ENCODE data around the gene POLE2. TPM values are rescaled to one million over a fixed set of nuclear protein-coding genes. Genes with fewer than 3 reads are reported as not detected.

Gene POLE2
- total and polyA plus RNA-seq, 2 of the 13 experiments (the other 11 are each of a cell fraction or from before 2014, with no cell fraction given), result 16.6 to 37.0 TPM

DNA sequence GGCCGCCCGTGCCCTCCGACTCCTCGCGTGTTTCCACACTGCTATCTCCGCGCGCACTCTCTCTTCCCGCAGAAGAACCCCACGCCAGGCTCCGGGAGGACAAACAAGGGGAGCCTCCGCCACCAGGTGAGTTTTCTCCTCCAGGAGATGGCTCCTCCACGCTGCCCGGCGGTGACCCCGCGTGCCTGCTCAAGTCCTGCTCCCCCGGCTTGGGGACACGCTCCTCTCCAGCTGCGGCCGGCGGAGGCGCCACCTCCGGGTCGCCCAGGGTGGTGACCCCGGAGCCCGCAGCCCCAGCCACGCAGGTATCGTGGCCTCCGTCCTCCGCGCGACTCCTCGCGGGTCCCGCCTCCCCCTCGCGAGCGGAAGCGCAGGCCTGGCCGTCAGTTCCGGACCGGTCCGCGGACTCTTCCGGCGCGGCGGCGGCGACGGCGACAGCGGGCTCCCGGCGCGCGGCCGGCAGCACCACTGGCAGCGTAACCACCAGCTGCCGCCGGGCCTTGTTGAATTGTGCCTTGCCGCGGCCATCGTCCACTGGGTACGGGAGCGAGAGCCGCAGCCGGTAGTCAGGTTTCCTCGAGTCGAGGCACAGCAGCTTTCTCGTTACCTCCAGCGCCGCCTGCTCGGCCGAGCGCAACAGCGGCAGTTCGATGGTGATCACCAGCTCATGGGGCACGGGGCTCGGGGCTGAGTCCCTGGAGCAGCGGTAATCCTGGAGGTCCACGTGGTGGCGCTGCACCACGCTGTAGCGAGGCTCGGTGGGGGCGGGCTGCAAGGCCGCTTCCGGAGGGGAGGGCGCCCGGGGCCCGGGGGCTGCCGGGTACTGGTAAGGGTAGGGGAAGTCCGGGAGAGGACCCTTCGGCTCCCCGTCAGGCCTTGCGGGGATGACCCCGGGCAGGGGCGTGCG, 54.1 kb downstream of the POLE2 start (continued):
- TF ChIP-seq, protein P1, sequence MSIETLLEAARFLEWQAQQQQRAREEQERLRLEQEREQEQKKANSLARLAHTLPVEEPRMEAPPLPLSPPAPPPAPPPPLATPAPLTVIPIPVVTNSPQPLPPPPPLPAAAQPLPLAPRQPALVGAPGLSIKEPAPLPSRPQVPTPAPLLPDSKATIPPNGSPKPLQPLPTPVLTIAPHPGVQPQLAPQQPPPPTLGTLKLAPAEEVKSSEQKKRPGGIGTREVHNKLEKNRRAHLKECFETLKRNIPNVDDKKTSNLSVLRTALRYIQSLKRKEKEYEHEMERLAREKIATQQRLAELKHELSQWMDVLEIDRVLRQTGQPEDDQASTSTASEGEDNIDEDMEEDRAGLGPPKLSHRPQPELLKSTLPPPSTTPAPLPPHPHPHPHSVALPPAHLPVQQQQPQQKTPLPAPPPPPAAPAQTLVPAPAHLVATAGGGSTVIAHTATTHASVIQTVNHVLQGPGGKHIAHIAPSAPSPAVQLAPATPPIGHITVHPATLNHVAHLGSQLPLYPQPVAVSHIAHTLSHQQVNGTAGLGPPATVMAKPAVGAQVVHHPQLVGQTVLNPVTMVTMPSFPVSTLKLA (IDR thresholded peaks at IDR 0.05), result peak; percentile 69
- TF ChIP-seq, protein P2, sequence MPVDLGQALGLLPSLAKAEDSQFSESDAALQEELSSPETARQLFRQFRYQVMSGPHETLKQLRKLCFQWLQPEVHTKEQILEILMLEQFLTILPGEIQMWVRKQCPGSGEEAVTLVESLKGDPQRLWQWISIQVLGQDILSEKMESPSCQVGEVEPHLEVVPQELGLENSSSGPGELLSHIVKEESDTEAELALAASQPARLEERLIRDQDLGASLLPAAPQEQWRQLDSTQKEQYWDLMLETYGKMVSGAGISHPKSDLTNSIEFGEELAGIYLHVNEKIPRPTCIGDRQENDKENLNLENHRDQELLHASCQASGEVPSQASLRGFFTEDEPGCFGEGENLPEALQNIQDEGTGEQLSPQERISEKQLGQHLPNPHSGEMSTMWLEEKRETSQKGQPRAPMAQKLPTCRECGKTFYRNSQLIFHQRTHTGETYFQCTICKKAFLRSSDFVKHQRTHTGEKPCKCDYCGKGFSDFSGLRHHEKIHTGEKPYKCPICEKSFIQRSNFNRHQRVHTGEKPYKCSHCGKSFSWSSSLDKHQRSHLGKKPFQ (CRISPR knock-in tag; IDR thresholded peaks at IDR 0.05; ENCODE audit: insufficient replicate concordance), result peak; percentile 34
- TF ChIP-seq ZNF235 (CRISPR knock-in tag; IDR thresholded peaks at IDR 0.05; ENCODE audit: borderline replicate concordance) (no peak), IRF2 (CRISPR knock-in tag; IDR thresholded peaks at IDR 0.05) (peak; percentile 78), ARNT2 (CRISPR knock-in tag; IDR thresholded peaks at IDR 0.05; ENCODE audit: low read depth) (peak; percentile 92), ZBTB3 (CRISPR knock-in tag; IDR thresholded peaks at IDR 0.05; ENCODE audit: borderline replicate concordance, low read depth) (peak; percentile 29; the same call in 1 of the 2 replicates), ZNF773 (CRISPR knock-in tag; IDR thresholded peaks at IDR 0.05; ENCODE audit: borderline replicate concordance) (no peak)
- TF ChIP-seq, protein P3, sequence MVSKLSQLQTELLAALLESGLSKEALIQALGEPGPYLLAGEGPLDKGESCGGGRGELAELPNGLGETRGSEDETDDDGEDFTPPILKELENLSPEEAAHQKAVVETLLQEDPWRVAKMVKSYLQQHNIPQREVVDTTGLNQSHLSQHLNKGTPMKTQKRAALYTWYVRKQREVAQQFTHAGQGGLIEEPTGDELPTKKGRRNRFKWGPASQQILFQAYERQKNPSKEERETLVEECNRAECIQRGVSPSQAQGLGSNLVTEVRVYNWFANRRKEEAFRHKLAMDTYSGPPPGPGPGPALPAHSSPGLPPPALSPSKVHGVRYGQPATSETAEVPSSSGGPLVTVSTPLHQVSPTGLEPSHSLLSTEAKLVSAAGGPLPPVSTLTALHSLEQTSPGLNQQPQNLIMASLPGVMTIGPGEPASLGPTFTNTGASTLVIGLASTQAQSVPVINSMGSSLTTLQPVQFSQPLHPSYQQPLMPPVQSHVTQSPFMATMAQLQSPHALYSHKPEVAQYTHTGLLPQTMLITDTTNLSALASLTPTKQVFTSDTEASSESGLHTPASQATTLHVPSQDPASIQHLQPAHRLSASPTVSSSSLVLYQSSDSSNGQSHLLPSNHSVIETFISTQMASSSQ (IDR thresholded peaks at IDR 0.05; ENCODE audit: low read depth), result no peak
- TF ChIP-seq, protein P3 (CRISPR knock-in tag; IDR thresholded peaks at IDR 0.05; ENCODE audit: borderline replicate concordance), result peak; percentile 84
- TF ChIP-seq, protein P4, sequence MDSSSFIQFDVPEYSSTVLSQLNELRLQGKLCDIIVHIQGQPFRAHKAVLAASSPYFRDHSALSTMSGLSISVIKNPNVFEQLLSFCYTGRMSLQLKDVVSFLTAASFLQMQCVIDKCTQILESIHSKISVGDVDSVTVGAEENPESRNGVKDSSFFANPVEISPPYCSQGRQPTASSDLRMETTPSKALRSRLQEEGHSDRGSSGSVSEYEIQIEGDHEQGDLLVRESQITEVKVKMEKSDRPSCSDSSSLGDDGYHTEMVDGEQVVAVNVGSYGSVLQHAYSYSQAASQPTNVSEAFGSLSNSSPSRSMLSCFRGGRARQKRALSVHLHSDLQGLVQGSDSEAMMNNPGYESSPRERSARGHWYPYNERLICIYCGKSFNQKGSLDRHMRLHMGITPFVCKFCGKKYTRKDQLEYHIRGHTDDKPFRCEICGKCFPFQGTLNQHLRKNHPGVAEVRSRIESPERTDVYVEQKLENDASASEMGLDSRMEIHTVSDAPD (CRISPR knock-in tag; IDR thresholded peaks at IDR 0.05), result peak; percentile 81; the same call in 1 of the 2 replicates
- TF ChIP-seq, protein P5, sequence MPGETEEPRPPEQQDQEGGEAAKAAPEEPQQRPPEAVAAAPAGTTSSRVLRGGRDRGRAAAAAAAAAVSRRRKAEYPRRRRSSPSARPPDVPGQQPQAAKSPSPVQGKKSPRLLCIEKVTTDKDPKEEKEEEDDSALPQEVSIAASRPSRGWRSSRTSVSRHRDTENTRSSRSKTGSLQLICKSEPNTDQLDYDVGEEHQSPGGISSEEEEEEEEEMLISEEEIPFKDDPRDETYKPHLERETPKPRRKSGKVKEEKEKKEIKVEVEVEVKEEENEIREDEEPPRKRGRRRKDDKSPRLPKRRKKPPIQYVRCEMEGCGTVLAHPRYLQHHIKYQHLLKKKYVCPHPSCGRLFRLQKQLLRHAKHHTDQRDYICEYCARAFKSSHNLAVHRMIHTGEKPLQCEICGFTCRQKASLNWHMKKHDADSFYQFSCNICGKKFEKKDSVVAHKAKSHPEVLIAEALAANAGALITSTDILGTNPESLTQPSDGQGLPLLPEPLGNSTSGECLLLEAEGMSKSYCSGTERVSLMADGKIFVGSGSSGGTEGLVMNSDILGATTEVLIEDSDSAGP (CRISPR knock-in tag; IDR thresholded peaks at IDR 0.05; ENCODE audit: borderline replicate concordance), result peak; percentile 92
- TF ChIP-seq, protein P6, sequence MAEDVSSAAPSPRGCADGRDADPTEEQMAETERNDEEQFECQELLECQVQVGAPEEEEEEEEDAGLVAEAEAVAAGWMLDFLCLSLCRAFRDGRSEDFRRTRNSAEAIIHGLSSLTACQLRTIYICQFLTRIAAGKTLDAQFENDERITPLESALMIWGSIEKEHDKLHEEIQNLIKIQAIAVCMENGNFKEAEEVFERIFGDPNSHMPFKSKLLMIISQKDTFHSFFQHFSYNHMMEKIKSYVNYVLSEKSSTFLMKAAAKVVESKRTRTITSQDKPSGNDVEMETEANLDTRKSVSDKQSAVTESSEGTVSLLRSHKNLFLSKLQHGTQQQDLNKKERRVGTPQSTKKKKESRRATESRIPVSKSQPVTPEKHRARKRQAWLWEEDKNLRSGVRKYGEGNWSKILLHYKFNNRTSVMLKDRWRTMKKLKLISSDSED (CRISPR knock-in tag; IDR thresholded peaks at IDR 0.05), result no peak; the same call in 1 of the 2 replicates
- TF ChIP-seq, protein P7, sequence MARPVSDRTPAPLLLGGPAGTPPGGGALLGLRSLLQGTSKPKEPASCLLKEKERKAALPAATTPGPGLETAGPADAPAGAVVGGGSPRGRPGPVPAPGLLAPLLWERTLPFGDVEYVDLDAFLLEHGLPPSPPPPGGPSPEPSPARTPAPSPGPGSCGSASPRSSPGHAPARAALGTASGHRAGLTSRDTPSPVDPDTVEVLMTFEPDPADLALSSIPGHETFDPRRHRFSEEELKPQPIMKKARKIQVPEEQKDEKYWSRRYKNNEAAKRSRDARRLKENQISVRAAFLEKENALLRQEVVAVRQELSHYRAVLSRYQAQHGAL (CRISPR knock-in tag; IDR thresholded peaks at IDR 0.05; ENCODE audit: not compliant biosample characterization), result no peak
